Stimulated activated CD8-positive, alpha-beta memory T cell treated with anti-CD3 and anti-CD28 coated beads, Interleukin-2, amount 100 ng/mL, for 48 hours (primary cell): ENCODE data around the gene AOPEP.
"Not testable (repeated sequence)": the region's sequence is repeated elsewhere in the genome, so short reads cannot be mapped to it uniquely, and the experiment has no call there.

Source experiments
- DNase-seq, 2 donors: peaks; one replicate each; pipeline ENCODE4 v3.0.0-alpha.2; 2020; ENCODE audit warnings: low read depth in 2 of 2

The AOPEP gene

GRCh38 chr9:94818178-94818541 lies 91.7 kb downstream of the AOPEP start:
- DNase-seq: no peak

- DNase-seq: no peak
These were observed 92.7 kb downstream of the AOPEP start for GRCh38 chr9:94819161-94819687.

GRCh38 chr9:94821098-94821887 lies 94.8 kb downstream of the AOPEP start:
- no peak for DNase-seq

- DNase-seq: no peak
These were observed 95.8 kb downstream of the AOPEP start for GRCh38 chr9:94822273-94822672.

- no peak for DNase-seq
These were observed 97.2 kb downstream of the AOPEP start for GRCh38 chr9:94823710-94824109.

GRCh38 chr9:94824411-94824810 lies 97.9 kb downstream of the AOPEP start:
- DNase-seq: no peak

GRCh38 chr9:94824913-94825610 lies 98.6 kb downstream of the AOPEP start:
- DNase-seq: no peak

- no peak for DNase-seq
These were observed 99.1 kb downstream of the AOPEP start for GRCh38 chr9:94825611-94825958.

GRCh38 chr9:94826044-94826443 lies 99.5 kb downstream of the AOPEP start:
- no peak for DNase-seq

- no peak for DNase-seq
These were observed 100.3 kb downstream of the AOPEP start for GRCh38 chr9:94826644-94827410.

- no peak for DNase-seq
These were observed 101.2 kb downstream of the AOPEP start for GRCh38 chr9:94827584-94828304.

GRCh38 chr9:94829380-94830070 lies 103.0 kb downstream of the AOPEP start:
- DNase-seq: no peak

- not testable (repeated sequence) for DNase-seq
These were observed 103.6 kb downstream of the AOPEP start for GRCh38 chr9:94830071-94830604.

GRCh38 chr9:94833802-94834201 lies 107.3 kb downstream of the AOPEP start:
- no peak for DNase-seq

- DNase-seq: no peak
These were observed 110.9 kb downstream of the AOPEP start for GRCh38 chr9:94837404-94837803.

GRCh38 chr9:94839398-94839797 lies 112.9 kb downstream of the AOPEP start:
- no peak for DNase-seq

GRCh38 chr9:94840738-94841137 lies 114.2 kb downstream of the AOPEP start:
- DNase-seq: no peak

- no peak for DNase-seq
These were observed 116.6 kb downstream of the AOPEP start for GRCh38 chr9:94843134-94843533.

GRCh38 chr9:94846739-94847138 lies 120.2 kb downstream of the AOPEP start:
- no peak for DNase-seq

- no peak for DNase-seq
These were observed 121.0 kb downstream of the AOPEP start for GRCh38 chr9:94847486-94847885.

- DNase-seq: not testable (repeated sequence)
These were observed 122.3 kb downstream of the AOPEP start for GRCh38 chr9:94848791-94849190.
